SK-N-SH treated with all-trans-retinoic acid at 6 μM for 48 hours (cell line): ENCODE measurements around the gene KRTAP4-7.

ENCODE experiments used
- ZNF70 ChIP-seq: fragments of 450-650 bp; formaldehyde crosslinking; IDR thresholded peaks from 2 replicates; pipeline ENCODE4 v1.5.0; 2020; ENCODE audit warnings: mild to moderate bottlenecking, moderate library complexity
- ZNF8 ChIP-seq: fragments of 450-650 bp; formaldehyde crosslinking; IDR thresholded peaks from 2 replicates; pipeline ENCODE4 v1.5.0; 2020; ENCODE audit warnings: mild to moderate bottlenecking, moderate library complexity

DNA sequence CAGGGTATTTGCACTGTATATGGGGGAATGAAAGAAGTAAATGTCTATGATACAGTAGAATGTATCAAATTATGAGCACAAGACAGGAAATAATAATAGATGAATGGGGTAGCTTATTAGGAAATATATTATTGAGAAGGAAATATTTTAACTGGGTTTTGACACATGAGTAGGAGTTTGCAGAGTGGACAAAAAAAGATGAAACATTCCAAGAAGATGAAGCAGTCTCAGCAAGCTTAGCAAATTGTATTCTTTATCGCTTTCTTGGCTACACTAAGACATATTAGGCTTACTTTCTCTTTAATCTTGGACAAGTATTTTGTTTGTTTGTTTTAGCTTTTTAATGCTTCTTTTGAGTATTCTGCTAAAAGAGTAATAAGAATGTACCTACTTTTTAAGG is 19.9 kb downstream of the KRTAP4-7 start:
- no peak for TF ChIP-seq ZNF70 (CRISPR knock-in tag)
- TF ChIP-seq ZNF8 (CRISPR knock-in tag), result no peak
